GM13976 (cell line): ENCODE data around the gene CCDC154.

Source experiments
- DNase-seq: peaks from one replicate; pipeline ENCODE4 v3.0.0; 2012; ENCODE audit warnings: low spot score
- CTCF ChIP-seq: IDR thresholded peaks from 2 replicates; pipeline ENCODE4 v1.5.1; 2012; ENCODE audit warnings: borderline replicate concordance, mild to moderate bottlenecking; ENCODE audit not compliant: insufficient read depth; ENCODE audit errors: extremely low read depth, missing control alignments, control extremely low read depth
- in situ Hi-C: fragments of 300-500 bp; cut with MboI; formaldehyde crosslinking; loops from one replicate; pipeline ENCODE4 v1.12.0; 2022; ENCODE audit warnings: low sequenced_read_pairs, mixed read lengths, inconsistent platforms; ENCODE audit not compliant: unreplicated experiment

CCDC154 gene

GRCh38 chr16:1428511-1428910 is 15.8 kb downstream of the CCDC154 start:
- in situ Hi-C loops = no loop called here
- peak; percentile 74 for TF ChIP-seq CTCF
- DNase-seq = peak; percentile 84

- in situ Hi-C loops = no loop called here
- TF ChIP-seq CTCF = no peak
- no peak for DNase-seq
These were observed 16.6 kb downstream of the CCDC154 start for GRCh38 chr16:1427473-1428461.

GRCh38 chr16:1426734-1427471 is 17.5 kb downstream of the CCDC154 start:
- in situ Hi-C loops = no loop called here
- DNase-seq = no peak
- TF ChIP-seq CTCF = no peak

GRCh38 chr16:1425616-1426370 is 18.6 kb downstream of the CCDC154 start:
- no peak for TF ChIP-seq CTCF
- no peak for DNase-seq
- in situ Hi-C loops = no loop called here

- DNase-seq = no peak
- in situ Hi-C loops = no loop called here
- TF ChIP-seq CTCF = no peak
These were observed 20.3 kb downstream of the CCDC154 start for GRCh38 chr16:1424028-1424427.

- in situ Hi-C loops = no loop called here
- TF ChIP-seq CTCF = no peak
- DNase-seq = no peak
These were observed 22.3 kb downstream of the CCDC154 start for GRCh38 chr16:1422076-1422475.
